Measurements from ENCODE around the gene GBF1.
A peak's percentile ranks its signal among the peaks of the same experiment; 100 is the strongest.

Gene GBF1, protein sequence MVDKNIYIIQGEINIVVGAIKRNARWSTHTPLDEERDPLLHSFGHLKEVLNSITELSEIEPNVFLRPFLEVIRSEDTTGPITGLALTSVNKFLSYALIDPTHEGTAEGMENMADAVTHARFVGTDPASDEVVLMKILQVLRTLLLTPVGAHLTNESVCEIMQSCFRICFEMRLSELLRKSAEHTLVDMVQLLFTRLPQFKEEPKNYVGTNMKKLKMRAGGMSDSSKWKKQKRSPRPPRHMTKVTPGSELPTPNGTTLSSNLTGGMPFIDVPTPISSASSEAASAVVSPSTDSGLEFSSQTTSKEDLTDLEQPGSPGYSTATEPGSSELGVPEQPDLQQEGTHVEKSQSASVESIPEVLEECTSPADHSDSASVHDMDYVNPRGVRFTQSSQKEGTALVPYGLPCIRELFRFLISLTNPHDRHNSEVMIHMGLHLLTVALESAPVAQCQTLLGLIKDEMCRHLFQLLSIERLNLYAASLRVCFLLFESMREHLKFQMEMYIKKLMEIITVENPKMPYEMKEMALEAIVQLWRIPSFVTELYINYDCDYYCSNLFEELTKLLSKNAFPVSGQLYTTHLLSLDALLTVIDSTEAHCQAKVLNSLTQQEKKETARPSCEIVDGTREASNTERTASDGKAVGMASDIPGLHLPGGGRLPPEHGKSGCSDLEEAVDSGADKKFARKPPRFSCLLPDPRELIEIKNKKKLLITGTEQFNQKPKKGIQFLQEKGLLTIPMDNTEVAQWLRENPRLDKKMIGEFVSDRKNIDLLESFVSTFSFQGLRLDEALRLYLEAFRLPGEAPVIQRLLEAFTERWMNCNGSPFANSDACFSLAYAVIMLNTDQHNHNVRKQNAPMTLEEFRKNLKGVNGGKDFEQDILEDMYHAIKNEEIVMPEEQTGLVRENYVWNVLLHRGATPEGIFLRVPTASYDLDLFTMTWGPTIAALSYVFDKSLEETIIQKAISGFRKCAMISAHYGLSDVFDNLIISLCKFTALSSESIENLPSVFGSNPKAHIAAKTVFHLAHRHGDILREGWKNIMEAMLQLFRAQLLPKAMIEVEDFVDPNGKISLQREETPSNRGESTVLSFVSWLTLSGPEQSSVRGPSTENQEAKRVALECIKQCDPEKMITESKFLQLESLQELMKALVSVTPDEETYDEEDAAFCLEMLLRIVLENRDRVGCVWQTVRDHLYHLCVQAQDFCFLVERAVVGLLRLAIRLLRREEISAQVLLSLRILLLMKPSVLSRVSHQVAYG (N-terminal part only)
- 66.9 to 160 (median 105) reads per million in 17 experiments for total RNA-seq

DNA sequence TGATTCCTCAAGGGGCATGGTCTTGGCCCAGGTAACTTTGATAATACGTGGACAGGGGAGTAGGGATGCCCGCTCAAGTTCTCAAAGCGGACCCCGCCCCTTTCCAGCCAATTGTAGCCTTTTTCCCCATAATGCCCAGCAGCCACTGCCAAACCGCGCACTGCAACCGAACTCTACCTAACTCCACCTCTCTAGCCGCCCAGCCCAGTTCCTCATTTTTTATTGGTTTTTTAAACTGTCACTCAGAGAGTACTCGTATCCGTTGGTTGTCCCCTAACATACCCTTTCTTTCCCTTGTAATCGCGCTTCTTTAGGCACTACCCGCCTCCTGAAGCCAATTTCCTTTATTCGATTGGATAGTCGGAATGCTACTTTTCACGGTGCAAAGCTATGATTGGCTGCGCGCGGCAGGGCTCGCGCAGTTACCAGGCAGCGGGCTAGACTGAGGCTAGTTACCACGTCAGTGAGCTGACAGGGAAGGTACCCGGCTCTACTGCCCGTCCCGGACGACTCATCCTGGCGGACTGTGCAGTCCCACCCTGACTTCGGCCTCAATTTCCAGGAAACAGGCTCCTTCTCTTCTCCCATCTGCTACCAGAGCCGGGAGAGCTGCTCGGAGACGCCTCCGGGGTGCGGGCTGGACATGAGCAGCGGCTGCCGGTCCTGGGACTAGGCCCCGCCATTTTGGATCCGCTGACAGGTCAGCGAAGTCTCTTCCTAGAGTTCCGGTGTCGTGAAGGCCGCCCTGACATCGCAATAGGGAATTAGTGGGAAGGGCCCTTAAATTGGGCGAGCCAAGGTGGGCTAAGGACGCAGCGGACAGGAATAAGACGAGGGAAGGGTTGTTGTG, at the start of gene GBF1:
GBF1 (plus strand) TSS at position 451 of the 850 bp plus-strand sequence. CDS start 13,407 bp downstream, outside the sequence.
- peak; percentile 96 to 100 (median 98) for DNase-seq

DNA sequence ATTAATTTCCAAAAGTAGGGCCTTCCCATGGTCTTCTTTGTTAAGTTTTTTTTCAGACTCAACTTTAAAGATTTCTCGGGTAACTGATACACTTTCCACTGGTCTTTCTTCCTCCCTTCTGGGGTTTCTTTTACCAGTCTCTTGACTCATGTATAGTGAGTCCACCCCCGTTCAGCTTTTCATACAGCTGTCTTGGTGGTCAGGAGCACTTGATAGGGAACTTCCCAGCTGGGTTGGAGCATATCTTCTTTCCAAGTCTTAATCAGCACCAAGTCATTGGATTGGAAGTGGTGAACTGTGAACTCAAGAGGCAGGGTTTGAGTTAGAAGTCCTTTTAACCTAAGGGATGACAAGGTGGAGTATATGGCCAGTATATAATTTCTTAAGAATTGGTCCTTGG, 48.4 kb upstream of the GBF1 start:
- DNase-seq = no peak

DNA sequence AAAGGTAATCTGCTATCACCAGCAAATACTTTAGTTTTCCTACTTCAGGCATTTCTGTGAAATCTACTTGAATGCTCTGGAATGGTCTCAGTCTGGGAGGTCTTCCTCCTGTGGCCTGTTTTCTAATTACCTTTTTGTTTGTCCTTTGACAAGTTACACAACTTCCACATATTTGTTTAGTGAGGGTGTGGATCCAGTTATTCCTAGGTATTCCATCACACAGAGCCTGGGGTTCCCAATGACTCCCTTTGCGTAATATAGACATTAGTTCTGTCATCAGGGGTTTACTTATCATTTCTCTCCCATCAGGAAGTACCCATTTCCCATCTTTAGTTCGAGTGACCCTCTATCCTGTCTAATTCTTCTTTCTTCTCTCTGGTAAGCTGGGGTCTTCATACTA, 47.3 kb upstream of the GBF1 start:
- no peak for DNase-seq

DNA sequence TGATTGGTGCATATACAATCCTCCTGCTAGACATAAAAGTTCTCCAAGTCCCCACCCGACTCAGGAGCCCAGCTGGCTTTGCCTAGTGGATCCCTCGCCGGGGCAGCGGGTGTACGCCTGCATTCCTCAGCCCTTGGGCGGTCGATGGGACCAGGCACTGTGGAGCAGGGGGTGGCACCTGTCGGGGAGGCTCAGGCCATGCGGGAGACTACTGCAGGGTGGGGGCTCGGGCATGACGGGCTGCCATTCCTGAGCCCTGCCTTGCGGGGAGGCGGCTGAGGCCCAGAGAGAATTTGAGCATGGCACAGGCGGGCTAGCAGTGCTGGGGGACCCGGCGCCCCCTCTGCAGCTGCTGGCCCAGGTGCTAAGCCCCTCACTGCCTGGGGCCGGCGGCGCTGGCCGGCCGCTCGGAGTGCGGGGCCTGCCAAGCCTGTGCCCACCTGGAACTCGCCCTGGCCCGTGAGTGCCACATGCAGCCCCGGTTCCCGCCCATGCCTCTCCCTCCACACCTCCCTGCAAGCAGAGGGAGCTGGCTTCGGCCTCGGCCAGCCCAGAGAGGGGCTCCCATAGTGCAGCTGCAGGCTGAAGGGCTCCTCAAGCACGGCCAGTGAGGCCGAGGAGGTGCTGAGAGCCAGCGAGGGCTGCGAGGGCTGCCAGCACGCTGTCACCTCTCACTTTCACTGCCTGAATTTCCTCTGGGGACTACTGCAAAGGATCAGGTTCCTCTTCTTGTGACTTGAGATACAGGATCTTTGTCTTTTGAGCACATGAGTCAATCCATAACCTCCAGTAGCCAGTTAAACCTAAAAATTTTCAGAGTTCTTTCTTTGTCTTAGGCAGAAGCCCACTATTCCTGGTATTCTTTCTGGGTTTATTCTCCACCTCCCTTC, 44.3 kb upstream of the GBF1 start:
- DNase-seq = peak; percentile 19 to 59 (median 42)

DNA sequence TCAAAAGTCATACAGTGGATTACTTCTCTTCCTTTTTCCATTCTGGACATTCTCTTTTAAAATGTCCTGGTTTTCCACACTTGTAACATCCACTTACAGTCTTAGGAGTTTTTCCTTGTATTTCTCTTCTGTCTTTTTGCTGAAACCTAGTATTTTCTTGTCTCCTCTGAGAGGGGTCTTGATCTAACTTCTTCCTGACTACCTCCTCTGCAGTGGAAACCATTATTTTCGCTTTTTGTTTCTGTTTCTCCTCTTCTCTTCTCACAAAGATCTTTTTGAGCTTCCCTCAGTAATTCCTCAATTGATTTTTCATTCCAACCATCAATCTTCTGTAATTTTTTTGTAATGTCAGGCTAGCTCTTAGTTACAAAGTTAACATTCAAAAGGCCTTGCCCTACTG, 42.9 kb upstream of the GBF1 start:
- no peak for DNase-seq

DNA sequence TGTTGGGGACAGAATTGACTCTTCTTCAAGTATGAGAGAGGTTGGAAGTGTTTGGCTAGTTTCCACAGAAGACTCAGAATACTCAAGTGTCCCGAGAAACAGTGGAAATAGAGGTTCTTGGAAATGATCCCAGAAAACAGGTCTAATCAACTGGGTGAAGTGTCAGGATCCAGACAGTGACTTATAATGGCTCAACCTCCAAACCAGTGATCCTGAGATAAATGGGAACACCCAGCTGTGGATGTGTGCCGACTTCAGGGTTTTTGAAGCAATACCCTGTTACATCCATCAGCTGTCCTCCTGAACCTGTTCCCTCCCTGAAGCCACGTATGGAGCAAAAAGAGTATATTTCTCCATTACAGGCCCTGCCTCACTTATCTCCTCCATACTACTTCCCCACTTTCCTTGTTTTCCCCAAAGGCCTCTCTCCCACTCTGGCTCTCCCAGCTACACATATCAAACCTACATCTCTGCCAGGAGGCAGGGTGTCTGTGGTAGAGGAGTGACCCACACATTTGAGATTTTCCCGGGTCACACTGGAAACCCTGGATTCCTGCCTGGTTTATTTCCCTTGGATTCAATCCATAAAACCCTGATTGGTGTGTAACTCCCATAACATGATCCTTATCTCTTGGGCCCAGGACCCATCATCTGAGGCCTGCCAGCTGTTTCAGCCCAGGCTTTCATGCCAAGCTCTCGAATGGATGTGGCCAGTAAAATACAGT, 36.9 kb upstream of the GBF1 start:
- no peak for DNase-seq

DNA sequence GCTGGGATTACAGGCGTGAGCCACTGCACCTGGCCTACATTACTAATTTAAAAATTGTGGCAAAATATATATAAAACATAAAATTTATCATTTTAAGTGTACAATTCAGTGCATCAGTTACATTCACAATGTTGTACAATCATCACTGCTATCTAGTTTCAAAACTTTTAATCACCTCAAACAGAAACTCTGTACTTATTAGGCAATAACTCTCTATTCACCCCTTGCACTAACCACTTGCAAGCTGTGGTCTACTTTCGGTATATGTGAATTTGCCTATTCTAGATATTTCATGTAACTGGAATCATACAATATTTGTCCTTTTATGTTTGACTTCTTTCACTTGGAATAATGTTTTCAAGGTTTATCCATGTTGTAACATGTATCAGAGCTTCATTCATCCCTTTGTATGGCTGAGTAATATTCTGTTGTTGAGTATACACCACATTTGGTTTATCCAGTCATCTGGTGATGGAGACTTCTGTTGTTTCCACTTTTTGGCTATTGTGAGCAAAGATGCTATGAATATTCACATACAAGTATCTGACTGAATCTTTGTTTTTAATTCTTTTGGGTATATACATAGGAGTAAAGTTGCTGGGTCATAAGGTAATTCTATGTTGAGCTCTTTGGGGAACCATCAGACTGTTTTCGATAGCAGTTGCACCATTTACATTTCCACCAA, 33.6 kb upstream of the GBF1 start:
- no peak for DNase-seq

DNA sequence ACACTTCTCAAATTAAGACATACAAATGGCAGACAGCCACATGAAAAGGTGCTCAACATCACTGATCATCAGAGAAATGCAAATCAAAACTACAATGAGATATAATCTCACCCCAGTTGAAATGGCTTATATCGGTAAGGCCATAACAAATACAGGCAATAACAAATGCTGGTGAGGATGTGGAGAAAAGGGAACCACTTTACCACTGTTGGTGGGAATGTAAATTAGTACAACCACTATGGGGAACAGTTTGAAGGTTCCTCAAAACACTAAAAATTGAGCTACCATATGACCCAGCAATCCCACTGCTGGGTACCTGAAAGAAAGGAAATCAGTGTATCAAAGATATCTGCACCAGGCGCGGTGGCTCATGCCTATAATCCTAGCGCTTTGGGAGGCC, 31.7 kb upstream of the GBF1 start:
- DNase-seq = peak; percentile 9 to 63 (median 42)

DNA sequence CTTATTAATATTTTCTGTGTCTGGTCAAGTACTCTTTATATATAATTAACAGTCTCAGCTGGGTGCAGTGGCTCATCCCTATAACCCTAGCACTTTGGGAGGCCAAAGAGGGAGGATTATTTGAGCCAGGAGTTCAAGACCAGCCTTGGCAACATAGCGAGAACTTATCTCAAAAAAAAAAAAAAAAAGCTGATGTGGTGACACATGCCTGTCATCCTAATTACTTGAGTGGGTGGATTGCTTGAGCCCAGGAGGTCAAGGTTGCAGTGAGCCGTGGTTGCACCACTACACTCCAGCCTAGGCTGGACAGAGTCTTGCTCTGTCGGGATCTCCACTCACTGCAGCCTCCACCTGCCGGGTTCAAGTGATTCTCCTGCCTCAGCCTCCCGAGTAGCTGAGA, 26.0 kb upstream of the GBF1 start:
- DNase-seq = peak in 1 of 4 experiments; percentile 10

DNA sequence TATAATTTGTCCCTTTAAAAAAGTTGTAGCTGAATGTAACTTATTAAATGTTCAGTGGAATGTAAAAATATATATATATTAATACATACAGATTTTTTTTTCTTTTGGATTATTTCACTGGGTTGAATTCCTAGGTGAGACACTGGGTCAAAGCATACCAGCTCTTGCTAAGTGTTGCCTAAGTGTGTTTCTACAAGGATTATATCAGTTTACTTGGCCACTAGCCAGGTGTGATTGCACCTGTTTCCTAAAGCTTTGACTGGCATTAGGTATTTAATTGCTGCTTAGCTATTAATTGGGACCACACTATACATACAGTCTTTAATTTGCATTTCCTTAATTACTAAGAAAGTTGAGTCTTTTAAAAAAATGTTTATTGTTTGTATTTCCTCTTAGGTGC, 24.7 kb upstream of the GBF1 start:
- DNase-seq = no peak

DNA sequence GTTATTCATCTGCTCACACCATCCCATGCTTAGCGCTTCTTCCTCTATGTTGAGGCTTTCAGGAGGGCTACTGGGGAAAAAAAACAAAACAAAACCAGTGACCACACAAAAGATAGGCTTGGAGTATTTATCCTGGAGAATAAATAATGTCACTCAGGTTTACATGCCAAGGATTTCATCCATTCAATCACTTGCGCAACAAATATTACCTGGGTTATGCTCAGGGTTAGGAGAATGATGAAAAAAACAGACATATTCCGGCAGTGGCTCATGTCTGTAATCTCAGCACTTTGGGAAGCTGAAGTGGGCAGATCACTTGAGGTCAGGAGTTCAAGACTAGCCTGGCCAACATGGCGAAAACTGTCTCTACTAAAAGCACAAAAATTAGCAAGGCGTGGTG, 22.5 kb upstream of the GBF1 start:
- DNase-seq = no peak

DNA sequence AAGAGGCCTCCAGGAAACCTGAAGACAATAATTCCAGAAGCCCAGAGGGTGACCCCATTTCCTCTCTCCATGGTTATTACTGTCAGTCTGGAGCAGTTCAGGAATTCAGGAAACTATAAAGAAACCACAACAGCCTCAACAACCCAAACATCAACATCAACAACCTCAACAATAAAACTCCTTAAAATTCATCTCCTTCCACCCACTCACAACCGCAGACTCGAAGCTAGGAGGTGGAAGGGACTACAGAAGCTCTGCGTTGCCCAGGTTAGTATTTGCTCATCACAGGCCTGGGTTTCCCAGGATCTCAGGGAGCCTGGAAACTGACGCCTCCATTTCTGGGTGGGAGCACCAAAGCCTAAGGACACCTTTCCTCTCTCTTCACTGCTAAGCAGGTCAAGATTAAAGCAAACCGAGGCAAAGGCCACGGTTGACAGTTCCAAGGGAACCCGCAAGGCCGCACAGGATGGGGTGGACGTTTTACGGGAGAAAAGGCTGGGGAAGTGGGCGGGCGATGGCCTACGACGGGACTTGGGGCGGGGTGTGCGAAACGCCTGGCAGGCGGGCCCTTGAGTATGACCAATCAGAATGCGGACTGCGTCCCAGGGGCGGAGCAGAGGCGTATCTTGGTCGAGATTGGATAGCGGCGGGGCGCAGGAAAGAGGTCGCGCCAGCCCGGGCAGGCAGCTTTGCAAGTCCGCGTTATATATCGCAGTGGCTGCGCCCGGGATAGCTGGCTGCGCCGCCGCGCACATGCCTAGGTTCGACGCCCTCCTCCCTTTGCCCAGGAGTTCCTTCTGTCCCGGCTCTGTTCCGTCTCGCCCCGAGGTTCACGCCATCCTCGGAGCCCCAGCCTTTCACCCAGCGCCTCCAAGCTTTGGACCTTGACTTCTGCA, 19.4 kb upstream of the GBF1 start, which contains the start of gene ELOVL3:
ELOVL3 (plus strand) TSS at position 654 of the 896 bp plus-strand sequence. CDS start 250 bp downstream, outside the sequence.
- peak; percentile 90 to 94 (median 91) for DNase-seq

DNA sequence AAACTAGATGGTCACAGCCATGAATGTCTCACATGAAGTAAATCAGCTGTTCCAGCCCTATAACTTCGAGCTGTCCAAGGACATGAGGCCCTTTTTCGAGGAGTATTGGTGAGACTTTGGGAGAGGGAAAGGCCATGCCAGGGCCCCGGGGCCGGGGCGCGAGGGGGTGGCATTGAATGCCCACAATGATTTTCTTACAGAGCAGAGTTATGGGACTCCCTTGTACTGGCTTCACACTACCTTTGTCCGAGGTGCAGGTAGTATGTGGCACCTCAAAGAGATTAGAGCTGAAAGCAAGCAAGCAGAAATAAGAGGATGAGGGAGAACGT, 18.8 kb upstream of the GBF1 start:
- no peak for DNase-seq

DNA sequence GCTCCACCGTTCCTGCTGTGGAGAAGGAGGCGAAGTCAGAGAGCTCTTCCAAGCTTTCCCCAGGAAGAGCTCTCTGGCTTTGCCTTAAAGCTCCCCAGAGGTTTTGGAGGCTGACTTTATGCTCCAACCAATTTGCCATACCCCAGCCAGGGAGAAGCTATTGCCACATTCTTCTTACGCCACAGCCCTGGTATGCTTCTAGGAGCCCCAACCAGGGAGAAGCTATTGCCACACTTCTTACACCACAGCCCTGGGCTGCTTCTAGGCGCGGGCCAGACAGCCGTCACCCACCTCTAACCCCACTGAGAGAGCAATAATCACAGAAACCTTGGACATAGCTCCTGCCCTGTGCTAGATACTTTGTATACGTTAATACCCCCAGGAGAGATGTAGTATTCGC, 18.3 kb upstream of the GBF1 start:
- peak; percentile 77 to 89 (median 86) for DNase-seq

DNA sequence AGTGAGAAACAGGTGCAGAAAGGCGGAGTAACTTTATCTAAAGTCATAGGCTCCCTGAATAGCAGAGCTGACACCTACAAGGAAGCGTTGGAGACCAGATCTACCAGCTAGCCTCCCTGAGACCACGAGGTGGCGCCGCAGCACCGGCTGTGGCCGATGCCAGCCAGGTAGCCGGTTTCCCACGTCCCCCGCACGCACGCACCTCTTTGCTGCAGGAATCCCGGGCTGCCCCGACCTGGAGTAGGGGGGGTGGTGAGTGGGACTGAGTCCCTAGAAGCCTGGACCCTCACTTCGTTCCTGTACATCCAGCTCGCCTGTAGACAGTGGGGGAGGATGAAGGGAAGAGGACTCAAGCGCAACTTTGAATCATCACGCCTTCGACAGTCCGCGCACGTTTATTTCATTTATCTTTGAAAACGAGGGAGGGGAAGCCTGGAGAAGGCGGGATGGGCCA, 15.5 kb upstream of the GBF1 start:
- DNase-seq = peak; percentile 78 to 89 (median 86)

DNA sequence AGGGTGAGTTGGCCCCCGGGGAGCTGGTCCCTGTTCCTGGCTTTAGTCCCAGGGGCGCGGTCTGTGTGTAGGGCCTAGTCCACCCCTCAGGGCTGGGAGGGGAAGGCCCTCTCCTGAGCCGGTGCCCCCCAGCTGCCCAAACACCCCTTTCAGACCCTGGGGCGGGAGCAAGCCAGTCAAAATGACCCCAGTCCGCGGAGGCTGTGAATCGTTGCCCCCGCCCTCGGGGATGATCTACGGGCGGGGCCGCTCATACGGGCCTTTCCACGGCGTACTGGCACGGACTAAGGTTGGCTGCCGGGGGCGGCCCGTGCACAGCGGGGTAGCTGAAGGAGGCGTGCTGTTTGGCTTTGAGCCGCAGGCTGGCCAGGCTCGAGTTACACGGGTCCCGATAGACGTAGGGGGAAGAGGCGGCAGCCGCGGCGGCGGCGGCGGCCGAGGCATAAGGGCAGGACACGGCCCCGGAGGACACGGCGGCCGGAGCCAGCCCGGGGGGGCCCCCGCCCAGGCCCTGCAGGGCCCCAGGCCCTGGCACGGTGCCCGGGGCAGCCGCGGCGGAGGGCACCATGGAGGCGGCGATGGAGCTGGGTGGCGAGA, 15.0 kb upstream of the GBF1 start:
- peak in 2 of 4 experiments; percentile 25 to 48 for DNase-seq

DNA sequence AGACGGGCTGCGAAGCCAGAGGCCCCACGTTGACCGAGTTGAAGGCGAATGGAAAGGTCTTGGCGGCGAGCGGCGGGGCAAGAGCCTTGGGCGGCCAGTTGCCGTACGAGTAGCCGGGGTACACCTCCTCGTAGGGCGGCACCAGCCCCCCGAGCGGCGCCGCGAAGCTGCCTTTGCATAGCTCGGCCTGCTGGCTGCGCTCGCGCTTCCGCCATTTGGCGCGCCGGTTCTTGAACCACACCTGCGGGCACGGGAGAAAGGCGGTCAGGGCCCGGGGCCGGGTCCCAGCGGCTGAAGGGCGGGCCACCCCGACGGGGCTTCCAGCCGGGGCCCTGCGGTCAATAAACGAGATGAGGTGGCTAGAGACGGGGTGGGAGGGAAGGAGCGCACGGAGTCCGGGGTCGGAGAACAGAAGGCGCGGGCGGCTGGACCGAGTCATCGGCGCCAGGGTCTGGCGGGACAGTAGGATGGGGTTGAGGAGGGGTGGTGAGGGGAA, 14.4 kb upstream of the GBF1 start:
- peak in 3 of 4 experiments; percentile 27 to 60 (median 40) for DNase-seq

Data from suppressor macrophage (primary cell).